GM12892 (cell line): ENCODE results near the gene MRM1.

Experiments
- POLR2A ChIP-seq: IDR thresholded peaks from 2 replicates; pipeline ENCODE4 v1.6.1; 2011; ENCODE audit warnings: low read depth, low read length, control low read depth
- POLR2AphosphoS5 ChIP-seq: IDR thresholded peaks from 2 replicates; pipeline ENCODE4 v1.6.1; 2011; ENCODE audit warnings: low read depth, low read length, control low read depth

GRCh38 chr17:36609498-36609862 lies 8.1 kb downstream of the MRM1 start:
- TF ChIP-seq POLR2A: no peak
- TF ChIP-seq POLR2AphosphoS5: no peak
